HepG2 (cell line): ENCODE measurements around the gene DHRS1. TPM values are rescaled to one million over a fixed set of nuclear protein-coding genes. Genes with fewer than 3 reads are reported as not detected.

Experiments used
- EHMT2 ChIP-seq: fragments of 200-600 bp; sonication (generic); IDR thresholded peaks from 2 replicates; pipeline ENCODE4 v1.7.0; 2017; ENCODE audit warnings: antibody characterized with exemption, low read depth, low read length, borderline replicate concordance
- FLYWCH1 ChIP-seq: sonication (generic); formaldehyde crosslinking; IDR thresholded peaks from 2 replicates; pipeline ENCODE4 v1.8.1; 2023; ENCODE audit warnings: mild to moderate bottlenecking, missing genetic modification reagents
- FOXJ3 ChIP-seq: sonication (generic); formaldehyde crosslinking; IDR thresholded peaks from 2 replicates; pipeline ENCODE4 v1.4.0; 2020; ENCODE audit warnings: missing genetic modification reagents, mild to moderate bottlenecking, borderline replicate concordance
- GATA4 ChIP-seq: sonication (generic); IDR thresholded peaks from 2 replicates; pipeline ENCODE4 v1.6.1; 2016; ENCODE audit warnings: antibody characterized with exemption, low read depth, borderline replicate concordance
- HMG20A ChIP-seq: IDR thresholded peaks from 2 replicates; pipeline ENCODE4 v1.6.1; 2016; ENCODE audit warnings: borderline replicate concordance
- HMG20B ChIP-seq: conservative IDR thresholded peaks from 2 replicates; pipeline ENCODE4 v1.6.1; 2016; ENCODE audit warnings: missing genetic modification reagents, missing compliant biosample characterization
- HOXD1 ChIP-seq: sonication (generic); formaldehyde crosslinking; IDR thresholded peaks from 2 replicates; pipeline ENCODE4 v1.5.0; 2020; ENCODE audit warnings: missing genetic modification reagents
- KLF16 ChIP-seq, 2 experiments: sonication (generic) in 1 of 2; formaldehyde crosslinking in 1 of 2; IDR thresholded peaks; 2 replicates each; pipeline versions ENCODE4 v1.6.1 to v1.8.0; 2016 to 2023; ENCODE audit warnings: missing genetic modification reagents in 2 of 2, missing compliant biosample characterization in 1 of 2
- NFYC ChIP-seq: IDR thresholded peaks from 2 replicates; pipeline ENCODE4 v1.6.1; 2016; ENCODE audit warnings: missing genetic modification reagents, missing compliant biosample characterization
- NKX3-1 ChIP-seq: sonication (generic); formaldehyde crosslinking; IDR thresholded peaks from 2 replicates; pipeline ENCODE4 v1.5.0; 2020; ENCODE audit warnings: missing genetic modification reagents
- NR3C1 ChIP-seq: sonication (generic); formaldehyde crosslinking; IDR thresholded peaks from 2 replicates; pipeline ENCODE4 v1.4.0; 2020; ENCODE audit warnings: missing genetic modification reagents
- POLR2A ChIP-seq, 2 experiments: IDR thresholded peaks; 2 replicates each; pipeline ENCODE4 v1.6.1; 2011; ENCODE audit warnings: low read depth in 2 of 2, low read length in 2 of 2, mild to moderate bottlenecking in 1 of 2, moderate library complexity in 1 of 2; ENCODE audit not compliant: insufficient read depth in 1 of 2
- SETDB1 ChIP-seq: sonication (generic); formaldehyde crosslinking; IDR thresholded peaks from 2 replicates; pipeline ENCODE4 v1.5.1; 2020; ENCODE audit warnings: missing genetic modification reagents, mild to moderate bottlenecking, borderline replicate concordance
- SNRNP70 ChIP-seq: fragments of 200-400 bp; formaldehyde crosslinking; IDR thresholded peaks from 2 replicates; pipeline ENCODE4 v1.6.1; 2017; ENCODE audit warnings: mild to moderate bottlenecking, low read depth, low read length, moderate library complexity
- SOX13 ChIP-seq, 3 experiments: fragments of 450-650 bp in 1 of 3; sonication (generic) in 1 of 3; formaldehyde crosslinking in 1 of 3; IDR thresholded peaks in 2 of 3; conservative IDR thresholded peaks in 1 of 3; 2 replicates each; pipeline versions ENCODE4 v1.5.0 to v1.6.1; 2016 to 2020; ENCODE audit warnings: antibody characterized with exemption in 1 of 3, mild to moderate bottlenecking in 1 of 3, missing compliant biosample characterization in 1 of 3, missing genetic modification reagents in 1 of 3, moderate library complexity in 1 of 3
- SRSF4 ChIP-seq: fragments of 200-400 bp; formaldehyde crosslinking; IDR thresholded peaks from one replicate; pipeline ENCODE4 v1.6.1; 2018; ENCODE audit warnings: mild to moderate bottlenecking, low read depth, low read length, moderate library complexity; ENCODE audit not compliant: poor library complexity, severe bottlenecking
- TFAP4 ChIP-seq: sonication (generic); IDR thresholded peaks from 2 replicates; pipeline ENCODE4 v1.6.1; 2016; ENCODE audit warnings: low read depth, borderline replicate concordance
- ZBTB7B ChIP-seq: sonication (generic); formaldehyde crosslinking; IDR thresholded peaks from 2 replicates; pipeline ENCODE4 v1.4.0; 2020; ENCODE audit warnings: missing genetic modification reagents
- ZC3H4 ChIP-seq: sonication (generic); formaldehyde crosslinking; IDR thresholded peaks from 2 replicates; pipeline ENCODE4 v1.4.0; 2020; ENCODE audit warnings: missing genetic modification reagents, borderline replicate concordance
- ZNF280B ChIP-seq: sonication (generic); formaldehyde crosslinking; IDR thresholded peaks from 2 replicates; pipeline ENCODE4 v1.5.0; 2020; ENCODE audit warnings: missing genetic modification reagents, mild to moderate bottlenecking, borderline replicate concordance
- ZNF331 ChIP-seq: sonication (generic); formaldehyde crosslinking; IDR thresholded peaks from 2 replicates; pipeline ENCODE4 v1.4.0; 2020; ENCODE audit warnings: missing genetic modification reagents
- ZNF337 ChIP-seq: sonication (generic); formaldehyde crosslinking; IDR thresholded peaks from 2 replicates; pipeline ENCODE4 v1.5.1; 2020; ENCODE audit warnings: missing genetic modification reagents, low read depth, mild to moderate bottlenecking, borderline replicate concordance
- ZNF704 ChIP-seq: sonication (generic); formaldehyde crosslinking; IDR thresholded peaks from 2 replicates; pipeline ENCODE4 v1.8.1; 2023; ENCODE audit warnings: mild to moderate bottlenecking, inconsistent platforms, moderate library complexity, missing genetic modification reagents, borderline replicate concordance
- ZNF737 ChIP-seq: sonication (generic); formaldehyde crosslinking; IDR thresholded peaks from 2 replicates; pipeline ENCODE4 v1.5.0; 2020; ENCODE audit warnings: missing genetic modification reagents, mild to moderate bottlenecking, borderline replicate concordance
- ZNF772 ChIP-seq: sonication (generic); formaldehyde crosslinking; IDR thresholded peaks from 2 replicates; pipeline ENCODE4 v1.5.0; 2020; ENCODE audit warnings: mild to moderate bottlenecking, missing genetic modification reagents
- ZNF784 ChIP-seq: sonication (generic); formaldehyde crosslinking; IDR thresholded peaks from 2 replicates; pipeline ENCODE4 v1.5.1; 2020; ENCODE audit warnings: missing genetic modification reagents, mild to moderate bottlenecking, borderline replicate concordance
- polyA plus RNA-seq, 8 experiments: library from polyadenylated mRNA; depleted of rRNA in 3 of 8; stranded (reverse) in 7 of 8; unstranded in 1 of 8; fragments of >200 nt; fragmentation: Illumina TruSeq in 4 of 8; extraction: Trizol in 4 of 8; gene quantifications; 2 replicates each; pipeline versions ENCODE4 v1.2.1 to v1.2.3, GENCODE V29; 2011 to 2016; ENCODE audit warnings: low read depth in 4 of 8, missing spikeins in 1 of 8, mixed read lengths in 1 of 8; ENCODE audit not compliant: insufficient read depth in 1 of 8
- total RNA-seq, 5 experiments: library from RNA; depleted of rRNA; stranded (reverse); fragments of >200 nt; fragmentation: Illumina TruSeq; extraction: Trizol; gene quantifications; 2 replicates each; pipeline ENCODE4 v1.2.3, GENCODE V29; 2016; ENCODE audit warnings: low read depth in 1 of 5

Gene DHRS1
- total and polyA plus RNA-seq, 2 of the 13 experiments (the other 11 are each of a cell fraction or from before 2014, with no cell fraction given), result 49.8 to 60.8 TPM

- TF ChIP-seq ZNF704, result peak; percentile 25; the same call in 1 of the 2 replicates
- TF ChIP-seq GATA4, result no peak
- no peak for TF ChIP-seq ZNF337 (CRISPR knock-in tag)
- TF ChIP-seq KLF16 (CRISPR knock-in tag; IDR thresholded peaks at IDR 0.05), result peak in 1 of 2 experiments; percentile 48; a peak in 1 of 4 replicates
- TF ChIP-seq ZNF784 (CRISPR knock-in tag), result no peak
- peak; percentile 53; the same call in 1 of the 2 replicates for TF ChIP-seq ZBTB7B (CRISPR knock-in tag)
- TF ChIP-seq ZNF737 (CRISPR knock-in tag), result no peak
- TF ChIP-seq NKX3-1, result no peak
- TF ChIP-seq SNRNP70, result no peak
- TF ChIP-seq TFAP4, result no peak
- TF ChIP-seq EHMT2, result no peak
- no peak for TF ChIP-seq NR3C1
- TF ChIP-seq POLR2A (IDR thresholded peaks at IDR 0.05; ENCODE audit: insufficient read depth in 1 of 2, low read depth in 2 of 2, low read length in 2 of 2), result no peak
- no peak for TF ChIP-seq SOX13 (IDR thresholded peaks at IDR 0.05)
- TF ChIP-seq SOX13 (CRISPR knock-in tag; conservative IDR thresholded peaks at IDR 0.05 in 1 of 2, IDR thresholded peaks at IDR 0.05 in 1 of 2), result peak in 1 of 2 experiments; percentile 32; a peak in 1 of 4 replicates
- no peak for TF ChIP-seq ZNF280B (CRISPR knock-in tag)
- TF ChIP-seq ZNF331 (CRISPR knock-in tag), result peak; percentile 73
- no peak for TF ChIP-seq FLYWCH1 (CRISPR knock-in tag)
- TF ChIP-seq SRSF4, result no peak
- no peak for TF ChIP-seq SETDB1
- TF ChIP-seq HOXD1 (CRISPR knock-in tag), result 0 out of 2 replicates have a peak, but pooled peaks have one; percentile 38
- no peak for TF ChIP-seq ZNF772
- TF ChIP-seq HMG20B (CRISPR knock-in tag), result no peak
- no peak for TF ChIP-seq ZC3H4 (CRISPR knock-in tag)
- no peak for TF ChIP-seq HMG20A (CRISPR knock-in tag)
- TF ChIP-seq NFYC (CRISPR knock-in tag), result no peak
- TF ChIP-seq FOXJ3 (CRISPR knock-in tag), result no peak
Measured at GRCh38 chr14:24297190-24297964, 2.2 kb downstream of the DHRS1 start (continued).
